ENCODE measurements around the gene GKAP1.
"Not testable (repeated sequence)": the region's sequence is repeated elsewhere in the genome, so short reads cannot be mapped to it uniquely, and the experiment has no call there.

GKAP1 gene

DNA sequence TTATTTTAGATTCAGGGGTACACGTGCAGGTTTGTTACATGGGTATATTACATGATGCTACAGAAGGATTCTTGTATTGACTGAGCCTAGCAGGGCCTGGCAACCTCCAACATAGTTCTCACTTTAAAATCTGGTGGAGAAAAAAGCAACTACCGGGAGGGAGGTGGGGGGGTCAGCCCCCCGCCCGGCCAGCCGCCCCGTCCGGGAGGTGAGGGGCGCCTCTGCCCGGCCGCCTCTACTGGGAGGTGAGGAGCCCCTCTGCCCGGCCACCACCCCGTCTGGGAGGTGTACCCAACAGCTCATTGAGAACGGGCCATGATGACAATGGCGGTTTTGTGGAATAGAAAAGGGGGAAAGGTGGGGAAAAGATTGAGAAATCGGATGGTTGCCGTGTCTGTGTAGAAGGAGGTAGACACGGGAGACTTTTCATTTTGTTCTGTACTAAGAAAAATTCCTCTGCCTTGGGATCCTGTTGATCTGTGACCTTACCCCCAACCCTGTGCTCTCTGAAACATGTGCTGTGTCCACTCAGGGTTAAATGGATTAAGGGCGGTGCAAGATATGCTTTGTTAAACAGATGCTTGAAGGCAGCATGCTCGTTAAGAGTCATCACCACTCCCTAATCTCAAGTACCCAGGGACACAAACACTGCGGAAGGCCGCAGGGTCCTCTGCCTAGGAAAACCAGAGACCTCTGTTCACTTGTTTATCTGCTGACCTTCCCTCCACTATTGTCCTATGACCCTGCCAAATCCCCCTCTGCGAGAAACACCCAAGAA lies 88.8 kb downstream of the GKAP1 start:
- not testable (repeated sequence) for DNase-seq

DNA sequence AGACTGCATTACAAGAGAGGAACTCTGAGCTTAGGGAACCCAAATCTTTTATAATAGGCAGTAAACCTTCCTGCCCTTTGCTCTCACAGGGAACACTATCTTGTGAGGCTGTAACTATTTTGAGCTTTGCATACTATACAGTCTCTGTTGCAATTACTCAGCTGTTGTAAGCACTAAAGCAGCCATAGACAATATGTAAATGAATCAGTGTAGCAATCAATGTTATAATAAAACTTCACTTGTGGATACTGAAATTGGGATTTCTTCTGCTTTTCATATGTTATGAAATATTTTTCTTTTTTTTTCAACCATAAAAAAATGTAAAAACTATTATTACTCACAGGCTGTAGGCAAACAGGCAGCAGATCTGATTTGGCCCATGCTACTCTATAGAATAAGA lies 93.1 kb downstream of the GKAP1 start:
- no peak for DNase-seq

DNA sequence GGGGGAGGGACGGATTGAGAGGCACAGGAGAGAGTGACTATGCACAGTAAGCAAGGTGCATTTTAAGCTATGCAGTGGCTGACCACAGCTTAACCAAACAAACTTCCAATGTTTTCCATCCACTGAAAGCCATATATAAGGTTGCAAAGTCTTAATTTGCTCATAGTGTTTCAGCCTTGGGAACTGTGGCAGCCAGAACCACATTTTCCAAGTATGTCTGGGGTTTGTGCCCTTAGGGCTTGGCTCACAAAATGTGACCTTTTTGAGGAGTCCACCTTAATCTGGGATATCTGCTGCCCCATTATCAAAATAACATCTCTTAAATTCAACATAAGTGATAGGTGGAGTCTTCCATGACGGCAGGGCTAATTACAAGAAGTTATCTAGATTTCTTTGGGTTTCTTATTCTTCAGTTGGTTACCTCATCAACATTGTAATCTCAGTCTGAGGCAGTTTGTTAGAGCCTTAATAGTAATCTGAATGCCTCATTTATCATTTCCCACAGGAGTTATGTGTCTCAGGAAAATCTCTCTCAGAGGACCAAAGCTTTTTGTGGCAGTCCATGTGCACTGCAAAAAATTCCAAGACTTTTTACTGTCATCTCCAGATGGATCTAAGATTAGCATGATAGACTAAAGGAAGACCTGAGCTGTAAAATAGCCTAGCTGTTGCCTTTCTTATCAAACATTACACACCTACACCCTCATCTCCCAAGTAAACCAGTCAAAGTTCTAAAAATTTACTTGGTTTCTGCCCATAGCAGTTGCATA lies 94.7 kb downstream of the GKAP1 start:
- no peak for DNase-seq

GRCh38 chr9:83721509-83721908 lies 96.1 kb downstream of the GKAP1 start:
- DNase-seq: no peak

DNA sequence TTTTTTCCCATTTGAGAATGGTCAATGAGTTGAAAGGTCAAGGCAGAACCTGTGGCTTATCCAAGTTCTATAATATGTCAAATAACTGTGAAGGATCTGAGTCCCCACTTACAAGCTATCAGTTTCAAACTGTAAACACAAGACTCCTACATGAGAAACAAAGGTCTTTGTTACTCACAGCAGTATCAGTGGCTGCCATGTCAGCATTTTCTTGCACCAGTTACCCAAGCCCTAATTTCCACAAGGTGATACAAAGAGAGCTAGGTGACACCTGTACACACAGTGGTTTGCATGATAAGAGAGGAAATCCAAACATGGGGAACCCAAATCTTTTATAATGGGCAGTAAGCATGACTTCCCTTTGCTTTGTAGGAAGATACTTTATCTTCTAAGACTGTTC lies 101.8 kb downstream of the GKAP1 start:
- DNase-seq: no peak

- no peak for DNase-seq
Observed at GRCh38 chr9:83715221-83715620, 102.3 kb downstream of the GKAP1 start.

DNA sequence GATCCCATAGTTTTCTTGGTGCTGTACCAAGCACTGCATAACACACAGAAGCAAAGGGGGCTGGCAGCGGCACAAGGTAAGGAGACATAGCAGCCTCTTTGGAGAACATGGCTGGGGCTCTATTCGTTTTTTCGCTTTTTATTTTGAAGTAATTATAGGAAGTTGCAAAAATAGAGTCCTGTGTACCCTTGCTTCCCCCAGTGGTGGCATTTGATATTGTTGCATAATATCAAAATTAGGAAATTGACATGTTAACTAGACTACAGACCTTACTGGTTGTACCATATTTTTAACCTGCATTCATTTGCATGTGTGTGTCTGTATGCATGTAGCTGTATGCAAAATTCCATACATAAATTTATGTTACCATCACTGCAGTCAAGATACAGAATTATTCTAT lies 103.2 kb downstream of the GKAP1 start:
- no peak for DNase-seq

- peak in 4 of 5 donors; percentile 33 to 61 (median 35) for DNase-seq
Observed at GRCh38 chr9:83708515-83709158, 108.9 kb downstream of the GKAP1 start.

DNA sequence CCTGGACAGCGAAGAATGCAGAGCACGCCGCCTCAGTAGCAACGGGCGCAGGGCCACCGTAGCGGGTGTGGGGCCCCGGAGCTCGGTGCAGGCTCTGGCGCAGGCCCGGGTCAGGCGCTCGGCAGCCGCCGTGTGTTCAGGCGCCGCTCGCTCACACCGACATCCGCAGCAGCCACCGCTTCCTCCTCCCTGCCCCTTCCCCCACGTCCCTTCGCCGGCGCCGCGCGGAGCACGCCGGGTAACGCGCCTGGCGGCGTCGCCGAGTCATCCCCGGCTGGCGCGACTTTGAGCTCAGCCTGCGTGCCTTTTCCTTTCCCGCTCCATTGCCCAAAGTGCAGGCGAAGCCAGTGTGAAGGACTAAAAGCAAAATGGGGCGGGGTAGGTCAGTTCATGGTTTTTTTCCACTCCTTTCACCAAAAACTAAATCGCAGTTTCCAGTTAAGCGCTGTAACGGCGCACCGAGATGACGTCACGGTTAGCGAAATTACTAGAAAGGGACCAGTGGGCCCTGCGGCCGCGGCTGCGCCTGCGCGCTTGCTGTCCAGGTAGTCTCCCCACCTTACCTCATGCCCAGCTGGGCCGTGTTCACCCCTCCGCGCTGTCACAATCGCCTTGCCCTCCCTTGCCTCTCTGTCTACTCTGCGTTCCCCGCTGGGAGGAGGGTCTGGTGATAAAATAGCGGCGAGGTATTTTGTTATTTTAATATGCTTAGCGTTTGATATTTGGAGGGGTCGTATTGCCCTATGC lies 109.6 kb downstream of the GKAP1 start, which contains the start of gene UBQLN1:
Gene UBQLN1, minus strand, starts transcription at position 191 of the 747 bp plus-strand sequence. CDS start 279 bp downstream, outside the sequence.
- peak; percentile 80 to 94 (median 88) for DNase-seq

GRCh38 chr9:83707518-83707767 lies 110.1 kb downstream of the GKAP1 start:
- no peak for DNase-seq

DNA sequence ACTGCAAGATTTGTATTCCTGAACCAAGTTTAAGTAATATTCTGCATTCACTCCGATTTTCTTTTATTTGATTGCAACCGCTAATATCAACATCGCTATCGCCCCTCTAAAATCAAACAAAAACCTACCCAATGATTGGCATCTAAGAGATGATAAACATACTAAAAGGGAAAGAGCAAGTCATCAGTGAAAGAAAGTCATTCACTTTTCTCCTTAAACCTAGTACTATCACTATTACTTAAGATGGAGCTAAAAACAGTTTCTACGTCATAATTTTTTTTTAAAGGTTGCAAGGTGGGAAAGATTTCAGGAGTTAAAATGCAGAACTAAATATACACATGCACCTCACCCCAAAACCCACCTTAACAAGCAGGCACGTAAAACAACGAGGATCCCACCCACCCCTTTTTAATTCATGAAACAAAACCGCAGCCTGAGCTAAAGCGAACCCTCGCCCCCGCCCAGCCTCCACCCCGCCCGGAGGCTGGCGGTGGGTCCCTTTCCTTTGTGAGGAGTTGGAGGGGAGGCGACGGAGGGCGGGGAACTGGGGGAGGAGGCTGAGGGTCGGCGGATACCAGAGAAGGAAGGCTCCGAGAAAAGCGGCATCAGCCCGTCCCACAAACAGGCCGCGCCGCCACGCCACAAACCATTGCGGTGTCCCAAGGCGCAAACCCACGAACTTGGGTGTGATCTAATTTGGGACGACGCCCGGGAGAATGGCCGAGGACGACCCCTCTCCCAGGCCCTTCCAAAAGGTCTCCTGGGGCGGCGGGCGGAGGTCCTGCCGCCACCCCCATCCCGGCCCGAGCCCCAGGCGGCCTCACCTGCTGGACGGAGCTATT lies 110.7 kb downstream of the GKAP1 start:
- DNase-seq: peak; percentile 42 to 57 (median 53)

DNA sequence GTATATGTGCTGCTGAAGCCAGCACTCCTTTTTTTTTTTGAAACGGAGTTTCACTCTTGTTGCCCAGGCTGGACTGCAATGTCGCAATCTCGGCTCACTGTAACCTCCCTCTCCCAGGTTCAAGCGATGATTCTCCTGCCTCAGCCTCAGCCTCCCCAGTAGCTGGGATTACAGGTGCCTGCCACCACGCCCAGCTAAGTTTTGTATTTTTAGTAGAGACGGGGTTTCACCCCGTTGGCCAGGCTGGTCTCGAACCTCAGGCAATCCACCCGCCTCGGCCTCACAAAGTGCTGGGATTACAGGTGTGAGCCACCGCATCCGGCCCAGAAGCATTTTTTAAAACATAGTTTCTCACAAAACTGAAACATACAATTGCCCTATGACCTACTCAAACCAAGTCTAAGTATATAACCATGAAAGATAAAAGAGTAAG lies 112.3 kb downstream of the GKAP1 start:
- DNase-seq: peak in 1 of 5 donors; percentile 38

GRCh38 chr9:83701769-83702168 lies 115.8 kb downstream of the GKAP1 start:
- no peak for DNase-seq

- no peak for DNase-seq
Observed at GRCh38 chr9:83701286-83701685, 116.3 kb downstream of the GKAP1 start.

- no peak for DNase-seq
Observed at GRCh38 chr9:83699615-83700014, 118.0 kb downstream of the GKAP1 start.

- DNase-seq: peak in 1 of 5 donors; percentile 21
Observed at GRCh38 chr9:83698976-83699585, 118.5 kb downstream of the GKAP1 start.

- no peak for DNase-seq
Observed at GRCh38 chr9:83691492-83691891, 126.1 kb downstream of the GKAP1 start.
